G401 (cell line): ENCODE measurements around the gene GTF2F1. TPM values are rescaled to one million over a fixed set of nuclear protein-coding genes. Genes with fewer than 3 reads are reported as not detected.
A peak's percentile ranks its signal among the peaks of the same experiment; 100 is the strongest.
"Not testable (repeated sequence)": the region's sequence is repeated elsewhere in the genome, so short reads cannot be mapped to it uniquely, and the experiment has no call there.

Source experiments
- DNase-seq: peaks from one replicate; pipeline ENCODE4 v3.0.0-alpha.2; 2015; ENCODE audit warnings: low spot score
- in situ Hi-C: cut with HindIII; loops from 2 replicates; pipeline ENCODE4 v1.10.0; 2016; ENCODE audit warnings: low sequenced_read_pairs, mixed read lengths
- total RNA-seq: library from RNA; depleted of rRNA; stranded (reverse); fragments of >200 nt; shearing (Covaris generic); gene quantifications from 2 replicates; pipeline ENCODE4 v1.2.3, GENCODE V29; 2014

Gene GTF2F1
- total RNA-seq, 1 experiment from 2014 or later: 163 TPM

- in situ Hi-C loops: no loop called here
- DNase-seq: no peak
Observed at GRCh38 chr19:6421075-6422014, 28.4 kb upstream of the GTF2F1 start.

GRCh38 chr19:6418562-6418932 lies 25.6 kb upstream of the GTF2F1 start:
- in situ Hi-C loops: no loop called here

GRCh38 chr19:6417713-6418561 lies 25.0 kb upstream of the GTF2F1 start:
- in situ Hi-C loops: no loop called here

More at GRCh38 chr19:6418562-6418932, 25.6 kb upstream of the GTF2F1 start:
- no peak for DNase-seq

GRCh38 chr19:6416658-6417405 lies 23.9 kb upstream of the GTF2F1 start:
- in situ Hi-C loops: no loop called here
- no peak for DNase-seq

More at GRCh38 chr19:6417713-6418561, 25.0 kb upstream of the GTF2F1 start:
- DNase-seq: peak; percentile 87

GRCh38 chr19:6415591-6416190 lies 22.7 kb upstream of the GTF2F1 start:
- no peak for DNase-seq
- in situ Hi-C loops: no loop called here

DNA sequence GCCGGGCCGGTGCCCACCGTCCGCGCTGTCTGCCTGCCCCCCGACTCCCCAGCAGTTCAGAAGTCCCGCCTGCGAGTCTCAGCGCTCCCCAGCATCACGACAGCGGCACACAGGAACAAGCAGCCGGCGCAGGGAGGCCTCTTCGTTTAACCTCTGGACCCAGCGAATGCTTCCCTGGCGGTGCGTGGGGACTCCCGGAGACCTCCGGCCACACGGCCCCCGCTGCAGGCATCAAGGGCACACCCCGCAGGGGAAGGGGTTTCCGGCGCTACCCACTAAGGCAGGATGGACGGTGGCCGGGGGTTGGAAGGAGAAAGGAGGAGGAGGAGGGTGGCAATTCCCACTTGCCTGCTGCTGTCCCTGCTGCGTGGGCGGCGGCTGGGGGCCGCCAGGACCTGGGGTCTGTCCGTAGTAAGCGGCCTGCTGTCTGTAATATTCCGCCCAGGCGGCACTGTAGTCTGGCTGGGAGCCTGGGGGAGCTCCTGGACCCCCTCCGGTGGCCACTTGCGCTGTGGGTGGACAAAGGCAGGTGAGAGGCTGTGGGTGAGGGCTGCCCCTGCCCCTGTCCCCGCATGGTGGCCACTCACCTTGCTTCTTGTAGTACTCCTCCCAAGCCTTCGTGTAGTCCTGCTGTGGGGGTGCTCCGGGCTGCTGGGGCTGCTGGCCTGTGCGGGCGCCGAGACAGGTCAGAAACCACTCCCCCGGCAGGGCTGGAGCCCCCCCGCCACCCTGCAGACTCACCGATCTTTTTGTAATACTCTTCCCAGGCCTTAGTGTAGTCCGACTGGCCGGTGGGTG lies 22.0 kb upstream of the GTF2F1 start:
- in situ Hi-C loops: no loop called here
- DNase-seq: no peak

- in situ Hi-C loops: no loop called here
Observed at GRCh38 chr19:6413721-6414643, 21.0 kb upstream of the GTF2F1 start.

GRCh38 chr19:6413291-6413690 lies 20.3 kb upstream of the GTF2F1 start:
- in situ Hi-C loops: no loop called here
- DNase-seq: no peak

More at GRCh38 chr19:6413721-6414643, 21.0 kb upstream of the GTF2F1 start:
- no peak for DNase-seq

DNA sequence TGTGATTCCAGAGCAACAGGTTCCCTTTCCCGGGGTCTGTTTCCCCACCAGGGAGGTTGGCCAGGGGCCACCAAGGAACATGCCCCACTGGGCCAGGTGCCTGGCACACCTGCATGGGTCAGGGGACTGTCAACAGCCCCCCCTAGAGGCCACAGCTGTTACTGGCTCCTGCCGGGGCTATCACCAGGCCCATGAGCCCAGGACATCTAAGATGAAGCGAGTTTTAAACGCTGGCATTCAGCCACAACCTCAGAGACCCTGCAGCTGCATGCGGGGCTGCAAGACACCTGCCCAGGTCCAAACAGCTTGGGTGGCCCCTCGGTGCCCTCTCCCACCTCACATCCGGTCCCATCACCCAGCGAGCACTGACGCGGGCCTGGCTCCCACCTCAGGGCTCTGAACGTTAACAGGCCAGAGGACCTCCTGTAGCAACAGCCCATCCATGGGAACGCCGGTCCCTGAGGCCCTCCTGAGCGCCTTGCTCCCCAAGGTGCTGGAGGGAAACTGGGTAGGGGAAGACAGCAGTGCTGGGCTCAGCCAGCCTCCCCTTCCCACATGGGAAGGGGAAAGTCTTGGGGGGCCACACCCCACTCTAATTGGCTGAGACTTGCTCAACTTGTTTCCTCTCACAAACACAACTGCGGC lies 19.6 kb upstream of the GTF2F1 start:
- in situ Hi-C loops: no loop called here
- peak; percentile 49 for DNase-seq

- in situ Hi-C loops: no loop called here
- DNase-seq: no peak
Observed at GRCh38 chr19:6412061-6412446, 19.1 kb upstream of the GTF2F1 start.

GRCh38 chr19:6409346-6409745 lies 16.4 kb upstream of the GTF2F1 start:
- in situ Hi-C loops: no loop called here
- DNase-seq: no peak

GRCh38 chr19:6406401-6406800 lies 13.4 kb upstream of the GTF2F1 start:
- in situ Hi-C loops: no loop called here
- no peak for DNase-seq

GRCh38 chr19:6402837-6403608 lies 10.1 kb upstream of the GTF2F1 start:
- in situ Hi-C loops: no loop called here
- peak; percentile 86 for DNase-seq

DNA sequence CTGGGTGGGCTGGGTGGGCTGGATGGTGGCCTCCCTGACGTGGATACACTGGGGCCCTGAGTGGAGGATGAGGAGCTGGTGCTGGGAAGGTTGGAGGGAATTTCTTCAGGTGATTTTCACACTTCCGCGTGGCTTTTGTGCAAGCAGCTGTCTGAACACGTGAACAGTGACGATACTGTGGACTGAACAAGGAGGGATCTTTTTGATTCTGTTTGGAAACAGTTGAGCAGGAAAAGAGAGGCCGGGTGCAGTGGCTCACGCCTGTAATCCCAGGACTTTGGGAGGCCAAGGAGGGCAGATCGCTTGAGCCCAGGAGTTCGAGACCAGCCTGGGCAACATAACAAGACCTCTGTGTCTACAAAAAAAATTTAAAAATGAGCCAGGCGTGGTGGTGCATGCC lies 9.1 kb upstream of the GTF2F1 start:
- no peak for DNase-seq
- in situ Hi-C loops: no loop called here

- DNase-seq, in situ Hi-C loops: not testable (repeated sequence)
Observed at GRCh38 chr19:6400062-6400944, 7.3 kb upstream of the GTF2F1 start.
